Measurements from ENCODE around the gene PIGV.

PIGV gene

GRCh38 chr1:26787706-26788514 lies at the start of gene PIGV:
Gene PIGV (plus strand): TSS chr1:26787950. CDS start chr1:26790816, 2,866 bp downstream.
- DNase-seq (ENCODE audit: low read depth): no peak

DNA sequence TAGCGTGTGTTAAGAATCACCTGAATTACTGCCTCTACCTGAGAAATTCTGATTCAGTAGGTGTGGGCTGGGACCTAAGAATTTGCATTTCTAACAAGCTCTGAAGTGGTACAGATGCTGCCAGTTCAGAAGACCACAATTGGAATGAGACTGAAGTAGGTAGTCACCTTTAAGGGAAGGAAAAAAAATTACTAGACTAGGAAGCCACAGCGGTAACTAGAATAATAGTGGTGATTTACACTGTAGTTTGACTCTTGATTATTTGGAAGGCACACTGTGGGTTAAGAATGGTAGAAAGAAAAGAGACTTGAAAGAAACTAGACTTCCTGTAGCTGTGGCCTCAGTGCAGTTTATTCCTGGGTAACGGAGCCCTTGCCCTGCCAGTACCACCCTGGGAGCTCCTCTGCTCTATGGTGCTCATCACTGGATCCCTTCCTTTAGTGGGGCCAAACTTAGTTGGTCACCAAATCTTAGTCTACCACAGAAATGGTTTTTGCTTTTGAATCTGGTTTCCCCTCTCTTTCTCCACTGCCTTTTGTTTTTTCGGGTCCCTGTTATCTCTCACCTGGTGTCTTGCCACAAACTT lies 48.3 kb upstream of the PIGV start:
- DNase-seq (ENCODE audit: low read depth): no peak
- no peak overlapping the region for H3K4me3 ChIP-seq (ENCODE audit: low read depth, low read length)
- TF ChIP-seq CTCF (IDR thresholded peaks at IDR 0.05; ENCODE audit: control insufficient read depth, extremely low read depth, insufficient read depth): no peak

More at GRCh38 chr1:26787706-26788514, at the start of gene PIGV:
- no peak for TF ChIP-seq CTCF (IDR thresholded peaks at IDR 0.05; ENCODE audit: control insufficient read depth, extremely low read depth, insufficient read depth)
- H3K4me3 ChIP-seq (ENCODE audit: low read depth, low read length): peak within 1 kb of the TSS; percentile 82

DNA sequence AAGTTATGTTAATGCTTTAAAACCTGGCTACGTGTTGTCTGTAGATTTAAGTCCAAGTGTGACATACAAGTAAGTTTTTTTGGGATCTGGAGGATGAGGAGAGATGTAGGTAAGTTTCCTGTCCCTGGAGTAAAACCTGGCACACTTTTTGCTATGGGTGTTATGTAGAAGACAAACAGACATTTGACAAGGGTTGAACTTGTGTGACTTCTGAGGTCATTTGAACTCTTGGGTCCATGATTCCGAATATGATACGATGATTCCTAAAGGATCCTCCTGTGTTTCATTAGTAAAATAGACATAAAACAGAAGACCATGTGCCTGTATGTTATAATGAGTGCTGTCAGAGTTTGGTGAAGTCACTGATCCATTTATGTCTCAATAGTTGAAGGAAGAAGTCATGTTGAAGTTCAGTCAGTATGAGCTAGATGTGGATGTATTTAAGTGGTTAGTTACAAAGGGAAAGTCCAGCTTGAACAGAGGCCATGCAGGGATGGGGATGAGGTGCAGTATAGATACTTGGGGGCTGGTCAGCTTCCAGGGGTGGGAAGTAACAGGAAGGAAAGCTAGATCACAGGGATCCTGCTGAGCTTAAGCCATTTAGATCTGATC lies 47.6 kb upstream of the PIGV start:
- no peak for TF ChIP-seq CTCF (IDR thresholded peaks at IDR 0.05; ENCODE audit: control insufficient read depth, extremely low read depth, insufficient read depth)
- DNase-seq (ENCODE audit: low read depth): no peak
- no peak overlapping the region for H3K4me3 ChIP-seq (ENCODE audit: low read depth, low read length)

DNA sequence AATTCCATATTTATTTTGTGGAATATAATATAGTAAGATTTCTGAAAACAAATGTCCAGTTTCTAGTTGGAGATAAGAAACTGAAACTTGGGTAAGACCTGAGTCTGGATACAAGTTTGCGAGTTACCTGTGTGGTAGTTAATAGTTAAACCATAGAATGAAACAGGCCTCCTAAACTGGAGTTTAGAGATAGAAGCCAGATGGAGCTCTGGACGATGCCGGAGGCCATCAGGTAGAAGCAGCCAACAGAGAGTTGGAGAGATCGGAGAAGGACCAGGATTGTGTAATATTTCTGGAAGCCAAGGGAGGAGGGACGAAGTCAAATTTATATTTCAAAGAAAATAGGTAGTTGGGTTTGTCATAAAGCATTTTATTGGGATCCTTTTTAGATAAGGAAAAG lies 46.8 kb upstream of the PIGV start:
- TF ChIP-seq CTCF (IDR thresholded peaks at IDR 0.05; ENCODE audit: control insufficient read depth, extremely low read depth, insufficient read depth): no peak
- no peak for DNase-seq (ENCODE audit: low read depth)
- H3K4me3 ChIP-seq (ENCODE audit: low read depth, low read length): no peak overlapping the region

- DNase-seq (ENCODE audit: low read depth): no peak
- no peak overlapping the region for H3K4me3 ChIP-seq (ENCODE audit: low read depth, low read length)
- TF ChIP-seq CTCF (IDR thresholded peaks at IDR 0.05; ENCODE audit: control insufficient read depth, extremely low read depth, insufficient read depth): no peak
Measured at GRCh38 chr1:26743426-26744059, 44.2 kb upstream of the PIGV start.

- TF ChIP-seq CTCF (IDR thresholded peaks at IDR 0.05; ENCODE audit: control insufficient read depth, extremely low read depth, insufficient read depth): no peak
- no peak overlapping the region for H3K4me3 ChIP-seq (ENCODE audit: low read depth, low read length)
- no peak for DNase-seq (ENCODE audit: low read depth)
Measured at GRCh38 chr1:26744075-26744959, 43.4 kb upstream of the PIGV start.

Data from LNCaP clone FGC (cell line).